ENCODE data around the gene NSG1.

DNA sequence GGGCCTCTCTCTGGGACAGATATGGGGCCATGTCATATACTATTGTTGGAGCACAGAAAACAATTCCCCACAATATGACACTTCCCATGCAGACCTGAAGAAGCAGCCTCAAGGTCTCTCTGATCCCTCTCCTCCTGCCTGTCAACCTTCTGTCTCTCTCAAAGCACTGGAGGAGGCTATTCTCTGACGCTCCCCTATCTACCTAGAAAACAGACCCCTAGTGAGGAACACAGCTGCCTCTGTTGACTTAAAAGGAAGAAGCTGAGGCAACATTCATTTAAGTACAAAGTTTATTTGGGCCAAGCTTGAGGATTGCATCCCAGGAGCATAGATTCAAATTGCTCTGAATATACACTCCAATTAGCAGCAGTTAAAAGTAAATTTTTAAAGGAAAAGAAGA lies 39.3 kb upstream of the NSG1 start:
- TF ChIP-seq, protein P1, sequence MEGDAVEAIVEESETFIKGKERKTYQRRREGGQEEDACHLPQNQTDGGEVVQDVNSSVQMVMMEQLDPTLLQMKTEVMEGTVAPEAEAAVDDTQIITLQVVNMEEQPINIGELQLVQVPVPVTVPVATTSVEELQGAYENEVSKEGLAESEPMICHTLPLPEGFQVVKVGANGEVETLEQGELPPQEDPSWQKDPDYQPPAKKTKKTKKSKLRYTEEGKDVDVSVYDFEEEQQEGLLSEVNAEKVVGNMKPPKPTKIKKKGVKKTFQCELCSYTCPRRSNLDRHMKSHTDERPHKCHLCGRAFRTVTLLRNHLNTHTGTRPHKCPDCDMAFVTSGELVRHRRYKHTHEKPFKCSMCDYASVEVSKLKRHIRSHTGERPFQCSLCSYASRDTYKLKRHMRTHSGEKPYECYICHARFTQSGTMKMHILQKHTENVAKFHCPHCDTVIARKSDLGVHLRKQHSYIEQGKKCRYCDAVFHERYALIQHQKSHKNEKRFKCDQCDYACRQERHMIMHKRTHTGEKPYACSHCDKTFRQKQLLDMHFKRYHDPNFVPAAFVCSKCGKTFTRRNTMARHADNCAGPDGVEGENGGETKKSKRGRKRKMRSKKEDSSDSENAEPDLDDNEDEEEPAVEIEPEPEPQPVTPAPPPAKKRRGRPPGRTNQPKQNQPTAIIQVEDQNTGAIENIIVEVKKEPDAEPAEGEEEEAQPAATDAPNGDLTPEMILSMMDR (conservative IDR thresholded peaks at IDR 0.05; ENCODE audit: low read depth, low read length), result no peak
- TF ChIP-seq EZH2 (IDR thresholded peaks at IDR 0.05; ENCODE audit: borderline replicate concordance, low read depth, low read length, poor library complexity, severe bottlenecking), result no peak

All from A673 (cell line).